ENCODE data around the gene S100Z. TPM values are rescaled to one million over a fixed set of nuclear protein-coding genes. Genes with fewer than 3 reads are reported as not detected.

S100Z gene
- total RNA-seq, 4 donors from 2014 or later, result 11.6 TPM; not detected in 3

DNA sequence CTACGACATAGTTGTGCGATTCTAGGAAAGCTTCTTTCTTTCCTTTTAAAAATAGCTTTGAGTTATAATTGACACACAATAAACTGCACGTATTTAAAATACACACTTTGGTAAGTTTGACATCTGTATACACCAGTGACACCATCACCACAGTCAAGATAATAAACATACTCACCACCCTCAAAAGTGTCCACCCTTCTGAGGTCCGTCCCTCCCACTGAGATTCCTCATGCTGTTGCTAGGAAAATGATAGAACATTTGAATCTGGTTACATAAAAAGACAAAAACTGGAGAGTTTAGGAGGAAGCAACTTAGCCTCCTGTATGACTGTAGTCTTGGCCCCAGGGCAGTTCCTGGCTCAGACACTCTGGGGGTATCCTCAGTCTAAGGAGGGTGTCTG lies 17.2 kb downstream of the S100Z start:
- peaks cover 0 to 6% (median 0%) of the 10 kb centered on the region in 4 donors for H3K4me1 ChIP-seq
- TF ChIP-seq, protein P1, sequence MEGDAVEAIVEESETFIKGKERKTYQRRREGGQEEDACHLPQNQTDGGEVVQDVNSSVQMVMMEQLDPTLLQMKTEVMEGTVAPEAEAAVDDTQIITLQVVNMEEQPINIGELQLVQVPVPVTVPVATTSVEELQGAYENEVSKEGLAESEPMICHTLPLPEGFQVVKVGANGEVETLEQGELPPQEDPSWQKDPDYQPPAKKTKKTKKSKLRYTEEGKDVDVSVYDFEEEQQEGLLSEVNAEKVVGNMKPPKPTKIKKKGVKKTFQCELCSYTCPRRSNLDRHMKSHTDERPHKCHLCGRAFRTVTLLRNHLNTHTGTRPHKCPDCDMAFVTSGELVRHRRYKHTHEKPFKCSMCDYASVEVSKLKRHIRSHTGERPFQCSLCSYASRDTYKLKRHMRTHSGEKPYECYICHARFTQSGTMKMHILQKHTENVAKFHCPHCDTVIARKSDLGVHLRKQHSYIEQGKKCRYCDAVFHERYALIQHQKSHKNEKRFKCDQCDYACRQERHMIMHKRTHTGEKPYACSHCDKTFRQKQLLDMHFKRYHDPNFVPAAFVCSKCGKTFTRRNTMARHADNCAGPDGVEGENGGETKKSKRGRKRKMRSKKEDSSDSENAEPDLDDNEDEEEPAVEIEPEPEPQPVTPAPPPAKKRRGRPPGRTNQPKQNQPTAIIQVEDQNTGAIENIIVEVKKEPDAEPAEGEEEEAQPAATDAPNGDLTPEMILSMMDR (IDR thresholded peaks at IDR 0.05), result no peak
- no peak for TF ChIP-seq POLR2A (IDR thresholded peaks at IDR 0.05)
- H3K36me3 ChIP-seq, result no peaks in the 10 kb centered on the region
- no peak overlapping the region for H3K4me3 ChIP-seq
- DNase-seq, result no peak
- H3K27me3 ChIP-seq, result no peaks in the 10 kb centered on the region
- H3K27ac ChIP-seq, result no peak overlapping the region
- no peaks in the 10 kb centered on the region for H3K9me3 ChIP-seq

DNA sequence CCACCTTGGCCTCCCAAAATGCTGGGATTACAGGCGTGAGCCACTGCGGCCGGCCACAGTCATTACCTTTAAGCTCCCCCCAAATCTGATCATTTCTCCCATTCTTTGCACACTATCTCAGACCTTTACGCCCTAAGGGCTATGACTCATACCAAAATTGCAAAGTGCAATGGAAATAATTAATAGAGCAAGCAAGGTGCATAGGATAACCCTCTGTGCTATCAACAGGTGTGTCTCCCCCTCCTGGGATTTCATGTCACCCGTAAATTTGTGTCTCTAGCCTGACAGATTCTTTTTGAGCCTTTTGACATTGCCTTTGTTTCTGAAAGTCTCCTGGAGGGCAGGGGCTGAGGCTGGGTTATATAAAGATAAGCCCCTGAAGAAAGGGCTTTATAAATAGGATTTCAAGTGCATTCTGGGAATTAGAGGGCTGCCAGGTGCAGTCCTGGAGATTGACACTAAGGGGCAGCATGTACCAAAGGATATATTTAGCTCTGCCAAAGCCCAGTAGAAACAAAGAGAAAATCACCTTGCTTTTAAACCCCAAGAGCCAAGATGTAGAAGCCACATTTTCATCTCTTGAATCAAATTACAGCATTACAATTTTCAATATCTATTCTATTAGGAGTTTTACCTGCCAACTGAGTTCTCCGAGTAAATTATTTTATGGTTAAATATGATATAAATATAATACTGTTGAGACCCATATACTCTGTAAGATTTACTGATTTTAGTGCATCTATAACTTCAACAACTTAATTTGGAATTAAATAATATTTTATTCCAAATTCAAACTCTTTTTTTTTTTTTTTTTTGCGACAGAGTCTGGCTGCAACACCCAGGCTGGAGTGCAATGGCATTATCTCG lies 18.2 kb downstream of the S100Z start:
- H3K27ac ChIP-seq, result no peak overlapping the region
- peaks cover 0 to 2% (median 0%) of the 10 kb centered on the region in 4 donors for H3K4me1 ChIP-seq
- no peak overlapping the region for H3K4me3 ChIP-seq
- H3K27me3 ChIP-seq, result no peaks in the 10 kb centered on the region
- no peak for TF ChIP-seq POLR2A (IDR thresholded peaks at IDR 0.05)
- TF ChIP-seq, protein P1 (IDR thresholded peaks at IDR 0.05), result peak; percentile 37 to 95 (median 82)
- no peaks in the 10 kb centered on the region for H3K9me3 ChIP-seq
- H3K36me3 ChIP-seq, result no peaks in the 10 kb centered on the region
- DNase-seq, result peak; percentile 57 to 80 (median 58)

DNA sequence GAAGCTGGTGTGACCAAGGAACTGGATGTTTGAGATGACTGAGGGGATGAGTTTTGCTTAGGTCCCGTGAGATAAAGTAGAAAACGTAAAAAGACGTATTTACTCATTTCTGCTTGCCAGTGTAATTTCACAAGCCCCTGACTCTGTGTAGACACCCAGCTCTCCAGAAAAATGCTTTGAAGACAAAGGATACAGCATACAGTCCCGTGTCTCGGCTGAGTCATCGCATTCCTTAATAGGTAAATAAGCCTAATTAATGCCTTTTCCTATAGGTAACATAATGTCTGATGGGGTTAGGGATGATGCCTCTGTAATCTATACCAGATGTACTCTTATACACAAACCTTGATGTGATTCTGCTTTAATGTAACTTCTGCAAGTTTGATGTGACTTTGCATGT lies 20.2 kb downstream of the S100Z start:
- H3K4me1 ChIP-seq, result no peaks in the 10 kb centered on the region
- H3K4me3 ChIP-seq, result no peak overlapping the region
- H3K27ac ChIP-seq, result no peak overlapping the region
- DNase-seq, result no peak
- H3K9me3 ChIP-seq, result no peaks in the 10 kb centered on the region
- TF ChIP-seq, protein P1 (IDR thresholded peaks at IDR 0.05), result no peak
- TF ChIP-seq POLR2A (IDR thresholded peaks at IDR 0.05), result no peak
- no peaks in the 10 kb centered on the region for H3K36me3 ChIP-seq
- H3K27me3 ChIP-seq, result no peaks in the 10 kb centered on the region

DNA sequence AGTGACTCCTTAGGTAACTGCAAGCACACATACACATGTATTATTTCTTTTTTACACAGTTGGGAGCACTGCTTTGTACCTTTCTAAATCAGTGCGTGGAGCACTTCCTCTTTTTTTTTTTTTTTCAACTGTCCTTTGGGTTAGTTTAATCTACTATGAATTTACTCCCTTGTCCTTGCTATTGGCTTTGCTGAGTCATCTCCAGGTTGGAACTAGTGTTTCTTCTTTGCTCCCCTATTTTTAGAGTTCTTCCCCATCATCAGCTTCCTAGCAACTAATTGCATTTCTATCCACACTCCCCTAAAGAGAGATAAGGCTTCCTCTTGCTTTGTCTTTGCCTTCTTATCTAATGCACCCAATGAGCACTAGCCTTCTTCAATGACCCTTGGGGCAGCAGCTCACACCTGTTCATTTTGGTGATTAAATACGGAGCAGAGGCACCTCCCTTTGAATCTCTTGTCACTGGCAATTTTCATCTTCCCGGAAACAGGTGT lies 24.3 kb downstream of the S100Z start:
- TF ChIP-seq, protein P1 (IDR thresholded peaks at IDR 0.05), result no peak
- no peak for TF ChIP-seq POLR2A (IDR thresholded peaks at IDR 0.05)
- Histone ChIP-seq H3K27me3 (no peaks in the 10 kb centered on the region), H3K4me1 (no peaks in the 10 kb centered on the region), H3K36me3 (no peaks in the 10 kb centered on the region), H3K4me3 (peak overlapping the region in 2 of 4 donors; percentile 15 to 23), H3K27ac (peak overlapping the region in 2 of 4 donors; percentile 22 to 62), H3K9me3 (no peaks in the 10 kb centered on the region)
- DNase-seq, result peak in 1 of 3 donors; percentile 25

DNA sequence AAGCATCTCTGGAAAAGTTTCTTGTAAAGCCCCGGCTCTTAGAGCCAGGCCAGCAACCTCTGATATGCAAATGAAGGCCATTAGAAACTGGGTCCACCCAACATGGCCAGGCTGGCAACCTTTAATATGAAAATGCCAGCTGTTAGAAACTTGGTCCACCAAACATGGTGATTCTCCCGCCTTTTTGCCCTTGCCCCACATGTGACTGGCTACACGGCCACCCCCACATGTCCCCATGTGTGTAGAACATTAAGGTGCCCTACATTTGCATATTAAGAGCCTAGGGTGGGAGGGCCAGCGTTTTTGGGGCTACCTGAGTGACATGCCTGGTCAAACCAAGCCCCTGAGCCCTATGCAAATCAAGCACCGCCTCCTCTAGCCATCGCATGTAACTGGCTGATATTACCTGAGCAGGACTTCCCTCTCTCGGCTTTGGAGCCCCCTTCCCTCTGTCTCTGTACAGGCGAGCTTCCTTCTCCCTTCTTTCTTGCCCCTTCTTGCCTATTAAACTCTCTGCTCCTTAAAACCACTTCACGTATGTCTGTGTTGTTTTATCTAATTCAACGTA lies 39.0 kb downstream of the S100Z start:
- no peaks in the 10 kb centered on the region for H3K4me1 ChIP-seq
- no peak overlapping the region for H3K4me3 ChIP-seq
- TF ChIP-seq POLR2A (IDR thresholded peaks at IDR 0.05), result no peak
- TF ChIP-seq, protein P1 (IDR thresholded peaks at IDR 0.05), result no peak
- H3K36me3 ChIP-seq, result no peaks in the 10 kb centered on the region
- H3K27ac ChIP-seq, result no peak overlapping the region
- H3K9me3 ChIP-seq, result no peaks in the 10 kb centered on the region
- DNase-seq, result no peak
- H3K27me3 ChIP-seq, result no peaks in the 10 kb centered on the region
